Right renal cortex interstitium (tissue), 3 donors: ENCODE results near the gene MIB2. TPM values are rescaled to one million over a fixed set of nuclear protein-coding genes. Genes with fewer than 3 reads are reported as not detected.

Experiments
- DNase-seq, 3 donors: peaks; one replicate each; pipeline ENCODE4 v3.0.0-alpha.2; 2013; ENCODE audit warnings: low read depth in 3 of 3, low spot score in 2 of 3
- polyA plus RNA-seq, 3 donors: library from polyadenylated mRNA; unstranded; fragments of 120-200 nt; gene quantifications; one replicate each; pipeline ENCODE4 v1.2.1, GENCODE V29; 2013; ENCODE audit not compliant: insufficient read length in 3 of 3

MIB2 gene
- polyA plus RNA-seq, 3 donors, result 22.3 to 23.6 (median 22.4) TPM

DNA sequence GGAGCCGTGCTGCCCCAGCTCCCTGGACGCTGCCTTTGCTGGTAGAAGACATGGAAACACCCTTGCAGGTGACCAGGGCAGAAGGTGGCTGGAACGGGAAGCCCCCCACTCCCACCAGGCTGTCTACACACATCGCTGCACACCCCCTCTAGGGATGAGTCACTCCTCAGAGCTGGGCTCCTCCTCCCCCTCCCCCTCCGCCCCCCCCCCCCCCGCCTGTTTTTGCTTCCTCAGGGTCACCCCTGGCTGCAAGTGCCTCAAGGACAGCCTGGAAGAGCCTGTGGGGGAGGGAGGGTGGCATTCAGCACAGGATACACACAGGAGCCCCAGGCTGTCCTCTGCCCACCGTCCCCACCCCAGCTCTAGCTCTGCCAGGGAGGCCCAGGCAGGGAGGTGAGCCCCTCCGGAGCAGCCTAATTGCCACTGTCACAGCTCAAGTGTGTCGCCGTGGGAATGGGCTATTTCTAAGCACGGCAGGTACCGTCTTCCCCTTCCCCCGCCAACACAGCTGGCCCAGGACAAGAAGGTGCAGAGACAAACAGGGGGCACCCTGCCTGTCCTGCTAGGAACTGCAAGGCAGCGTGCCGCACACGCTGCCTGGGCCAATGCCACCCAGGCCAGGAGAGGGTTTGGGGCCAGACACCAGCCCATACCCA lies 17.9 kb upstream of the MIB2 start:
- DNase-seq, result no peak

DNA sequence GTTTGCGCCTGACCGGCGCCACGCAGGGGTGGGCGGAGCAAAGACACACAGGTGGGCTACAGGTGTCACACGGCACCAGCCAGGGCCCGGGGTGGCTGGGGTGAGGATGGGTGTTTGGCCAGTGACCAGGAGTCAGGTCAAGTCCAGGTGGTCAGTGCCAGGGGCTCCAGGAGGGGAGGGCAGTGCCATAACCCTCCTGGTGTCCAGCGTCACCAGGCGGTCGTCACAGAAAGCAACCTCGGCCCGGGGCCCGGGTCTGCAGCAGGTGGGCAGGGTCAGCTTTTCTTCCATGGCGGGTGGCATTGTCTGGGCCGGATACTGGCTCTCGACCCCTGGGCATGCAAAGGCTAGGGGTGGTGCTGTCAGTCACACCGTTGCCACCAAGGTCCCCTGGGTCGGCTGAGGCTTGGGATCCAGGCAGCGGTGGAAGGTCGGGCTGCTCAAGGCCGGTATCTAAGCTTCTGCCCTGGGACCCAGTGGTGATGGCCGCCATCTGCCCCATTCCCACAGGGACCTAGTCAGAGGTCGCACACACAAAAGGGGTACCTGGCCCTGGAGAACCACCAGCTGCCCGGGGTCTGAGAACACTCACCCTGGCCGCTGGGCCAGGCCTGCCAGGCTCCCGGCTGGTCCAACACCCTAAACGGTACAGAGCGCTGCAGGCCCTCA lies 17.1 kb upstream of the MIB2 start:
- DNase-seq, result no peak

DNA sequence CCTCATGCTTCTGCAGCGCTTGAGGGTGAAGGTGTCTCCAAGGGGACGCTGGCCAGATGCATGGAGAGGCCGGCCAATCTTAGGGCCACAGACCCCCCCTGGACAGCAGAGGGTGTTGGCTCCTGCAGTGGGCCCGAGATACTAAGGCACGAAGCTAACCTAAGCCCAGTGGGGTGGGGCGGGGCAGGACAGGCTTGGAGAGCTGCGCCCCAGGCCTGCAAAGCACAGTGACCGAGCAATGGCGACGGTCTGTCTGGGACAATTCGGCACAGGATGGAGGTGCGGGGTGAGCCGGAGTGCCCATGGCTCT lies 16.6 kb upstream of the MIB2 start:
- DNase-seq, result no peak

DNA sequence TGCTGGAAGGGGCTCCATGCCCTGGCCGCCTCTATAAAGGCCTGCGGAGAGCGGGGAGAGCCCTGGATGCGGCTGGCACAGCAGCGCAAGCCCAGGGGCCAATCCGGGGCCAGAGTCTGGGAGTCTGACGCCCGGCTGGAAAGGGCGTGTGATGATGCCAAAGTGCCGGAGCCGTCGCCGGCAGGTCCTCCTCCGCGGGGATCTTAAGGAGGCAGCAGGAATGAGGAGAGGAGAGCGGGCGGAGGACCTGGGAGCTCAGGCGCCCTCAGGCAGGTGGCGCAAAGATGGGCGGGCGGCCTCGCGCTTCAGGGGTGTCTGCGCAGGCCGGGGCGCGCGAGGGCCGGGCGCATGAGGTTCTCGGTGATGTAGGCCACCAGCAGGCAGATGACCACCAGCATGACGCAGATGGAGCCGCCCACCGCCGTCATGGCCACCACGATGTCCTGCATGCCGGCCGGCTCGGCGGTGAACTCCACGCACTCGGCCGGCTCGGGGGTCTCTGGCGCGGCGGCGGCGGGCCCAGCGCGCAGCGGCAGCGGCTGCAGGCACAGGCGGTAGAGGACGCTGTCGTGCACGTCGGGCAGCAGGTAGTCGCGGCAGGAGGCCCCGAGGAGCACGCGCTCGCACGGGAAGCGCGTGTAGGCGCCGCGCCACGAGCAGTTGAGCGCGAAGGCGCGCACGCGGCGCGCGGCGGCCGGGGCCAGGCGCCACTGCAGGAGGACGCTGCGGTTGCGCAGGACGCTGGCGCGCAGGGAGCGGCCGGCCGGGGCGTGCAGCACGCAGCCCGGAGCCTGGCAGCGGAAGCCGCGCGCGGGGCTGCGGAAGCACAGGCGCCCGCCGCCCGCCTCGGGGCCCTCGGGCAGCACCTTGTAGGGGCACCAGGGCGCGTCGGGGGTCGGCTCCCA lies 16.0 kb upstream of the MIB2 start:
- DNase-seq, result no peak

DNA sequence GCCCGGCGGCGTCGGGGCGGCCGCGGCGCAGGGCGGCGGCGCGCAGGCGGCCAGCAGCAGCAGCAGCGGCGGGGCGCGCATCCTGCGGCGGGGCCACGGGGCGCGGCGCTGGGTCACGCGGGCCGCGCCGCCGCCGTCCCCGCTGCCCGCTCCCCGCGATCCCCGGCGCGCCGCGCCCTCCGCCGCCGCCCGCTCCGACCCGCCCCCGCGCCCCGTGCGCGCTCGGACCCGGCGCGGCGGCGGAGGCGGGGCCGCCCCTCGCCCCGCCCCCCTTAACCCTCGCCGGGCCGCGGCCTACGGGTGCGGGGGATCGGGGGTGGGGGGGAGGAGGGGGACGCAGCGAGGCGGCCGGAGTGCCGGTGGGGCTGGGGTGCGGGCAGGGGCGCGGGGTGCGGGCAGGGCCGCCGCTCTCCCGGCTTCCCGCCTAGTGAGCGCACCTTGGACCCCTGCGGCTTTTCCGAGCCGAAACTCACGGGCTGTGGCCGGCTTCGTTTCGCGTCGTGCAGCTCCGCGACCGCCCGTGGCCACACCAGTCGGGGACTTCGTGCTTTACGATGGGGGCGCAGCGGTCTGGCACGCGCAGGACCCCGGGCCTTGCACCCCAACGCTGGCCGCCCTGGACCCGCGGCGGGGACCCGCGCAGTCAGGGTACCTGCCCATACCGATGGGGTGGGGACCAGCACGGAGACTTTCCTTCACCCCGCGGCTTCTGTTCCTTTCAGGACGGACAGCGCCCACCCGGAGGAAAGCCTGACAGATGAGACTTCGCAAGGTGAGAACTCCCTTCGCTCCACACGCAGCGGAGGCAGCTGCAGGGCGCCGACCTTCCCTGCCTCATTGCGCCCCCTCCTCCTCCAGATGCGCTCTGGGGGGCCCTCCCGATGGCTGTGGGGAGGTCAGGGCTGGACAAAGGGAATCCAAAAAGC lies 15.1 kb upstream of the MIB2 start, which contains the start of gene FNDC10:
TSS of gene FNDC10 (minus strand) at position 201 of the 926 bp plus-strand sequence. CDS start at position 81, 120 bp downstream.
- DNase-seq, result no peak

DNA sequence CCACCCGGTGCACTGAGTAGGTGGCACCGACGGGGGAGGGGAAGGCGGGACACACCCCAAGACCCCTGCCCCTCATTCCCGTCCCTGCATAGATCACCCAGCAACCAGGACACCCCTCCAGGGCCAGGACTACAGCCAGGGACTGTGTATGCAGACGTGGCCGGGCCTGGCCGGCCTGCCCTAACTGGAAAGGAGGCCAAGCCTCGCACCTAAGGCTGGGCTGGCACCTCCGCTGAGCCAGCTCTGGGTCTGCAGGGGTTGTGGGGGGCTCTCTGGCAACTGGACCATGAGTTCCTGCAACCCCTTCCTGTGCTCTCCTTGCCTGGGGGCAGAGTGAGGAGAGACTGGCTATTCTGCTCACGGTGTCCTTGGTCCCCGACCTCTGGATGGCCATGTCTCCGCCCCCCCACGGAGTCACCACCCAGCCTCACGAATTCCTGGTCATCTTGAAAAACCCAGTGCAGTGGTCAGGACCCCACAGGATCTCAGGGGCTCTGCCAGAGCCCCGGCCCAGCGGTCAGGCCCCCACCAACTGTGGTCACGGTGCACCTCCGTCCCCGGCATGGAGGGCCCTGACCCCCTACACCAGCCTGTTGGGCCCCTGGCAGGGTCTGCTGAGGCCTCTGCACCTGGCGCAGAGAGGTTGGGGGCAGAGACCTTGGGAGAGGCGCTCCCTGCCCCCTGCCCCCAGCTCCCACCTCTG lies 14.3 kb upstream of the MIB2 start:
- no peak for DNase-seq

DNA sequence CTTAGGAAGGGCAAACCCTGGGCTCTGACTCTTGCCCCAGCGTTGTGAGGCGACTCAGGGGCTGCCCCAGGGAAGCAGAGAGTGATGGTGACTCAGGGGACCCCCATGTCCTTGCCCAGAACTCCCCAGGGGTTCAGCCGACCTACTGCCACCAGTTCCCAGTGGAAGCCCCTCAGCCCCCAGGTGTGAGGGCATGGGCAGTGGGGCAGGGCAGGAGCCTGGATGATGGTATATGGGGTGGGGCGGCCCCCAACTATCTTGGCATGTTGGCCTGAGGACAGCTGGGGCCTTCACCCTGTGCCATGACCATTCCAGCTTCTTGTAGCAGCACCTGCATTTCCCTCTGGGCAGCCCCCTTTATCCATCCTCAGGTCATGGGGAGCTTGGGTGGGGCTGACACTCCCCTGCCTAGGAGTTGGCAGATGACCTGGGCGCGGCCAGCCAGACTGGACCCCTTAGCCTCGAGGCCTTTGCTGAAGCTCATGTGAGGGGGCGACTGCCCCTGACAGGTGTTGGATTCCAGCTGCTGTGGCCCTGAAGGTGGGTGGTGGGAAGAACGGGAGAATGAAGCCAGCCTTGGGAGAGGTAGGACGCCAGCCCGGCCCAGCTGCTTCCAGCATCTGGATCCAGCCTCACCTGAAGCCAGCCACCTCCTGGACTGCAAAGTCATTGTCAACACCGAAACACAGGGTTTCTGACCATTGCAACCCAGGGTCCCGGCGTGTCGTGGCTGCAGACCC lies 13.6 kb upstream of the MIB2 start:
- DNase-seq, result no peak

DNA sequence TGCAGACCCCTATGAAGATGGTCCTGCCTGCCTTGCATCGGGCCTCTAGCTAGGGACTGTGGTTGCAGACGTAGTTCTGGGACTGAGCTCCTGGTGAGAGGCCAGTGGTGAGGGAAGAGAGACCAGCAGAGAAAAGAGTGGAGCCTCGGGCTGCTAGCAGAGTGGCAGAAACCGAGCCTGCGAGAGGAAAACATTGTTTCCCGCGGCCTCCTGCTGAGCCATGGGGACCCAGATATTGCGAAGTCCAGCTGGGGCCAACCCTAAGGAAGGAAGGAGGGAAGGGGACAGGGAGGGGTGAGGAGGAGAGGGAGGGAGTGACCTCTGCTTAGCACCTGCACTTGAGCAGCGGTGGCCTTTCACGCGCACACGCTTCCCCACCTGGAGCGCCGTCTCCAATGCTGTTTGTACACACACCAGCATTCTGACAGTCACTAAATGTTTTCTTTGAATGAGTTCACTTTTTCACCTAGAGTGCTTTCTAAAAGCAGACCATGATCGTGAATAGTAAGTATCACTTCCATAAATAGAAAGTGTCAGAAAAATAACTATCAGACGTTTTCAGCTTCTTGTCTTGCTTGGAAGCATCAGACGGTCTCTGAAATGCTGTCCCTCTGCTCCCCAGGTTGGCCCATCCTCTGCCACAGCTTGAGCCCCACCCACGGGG lies 12.9 kb upstream of the MIB2 start:
- no peak for DNase-seq

DNA sequence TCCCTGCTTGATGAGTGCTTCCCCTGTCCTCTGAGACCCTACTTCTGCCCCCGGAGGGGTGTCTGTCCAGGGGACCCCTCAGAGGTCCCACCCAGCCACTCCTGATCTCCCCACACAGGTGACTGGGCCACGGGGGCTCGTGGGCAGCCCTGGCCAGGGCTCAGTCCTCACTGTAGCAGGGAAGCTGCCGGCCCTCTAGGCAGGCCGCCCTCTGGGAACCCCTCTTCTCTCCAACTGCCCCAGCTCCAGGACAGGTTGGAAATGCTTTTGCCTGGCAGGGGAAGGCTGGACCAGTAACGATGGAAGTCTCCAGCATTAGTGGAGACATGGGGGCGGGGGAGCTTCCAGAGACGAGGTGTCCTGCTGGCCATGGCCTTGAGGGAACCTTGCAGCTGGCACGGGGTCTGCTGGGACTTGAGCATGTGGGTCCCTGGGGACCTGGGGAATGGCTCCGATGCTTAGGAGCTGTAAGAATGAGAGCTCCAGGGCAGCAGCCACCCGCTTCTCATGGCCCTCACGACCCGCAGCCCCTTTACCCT lies 12.3 kb upstream of the MIB2 start:
- DNase-seq, result no peak

DNA sequence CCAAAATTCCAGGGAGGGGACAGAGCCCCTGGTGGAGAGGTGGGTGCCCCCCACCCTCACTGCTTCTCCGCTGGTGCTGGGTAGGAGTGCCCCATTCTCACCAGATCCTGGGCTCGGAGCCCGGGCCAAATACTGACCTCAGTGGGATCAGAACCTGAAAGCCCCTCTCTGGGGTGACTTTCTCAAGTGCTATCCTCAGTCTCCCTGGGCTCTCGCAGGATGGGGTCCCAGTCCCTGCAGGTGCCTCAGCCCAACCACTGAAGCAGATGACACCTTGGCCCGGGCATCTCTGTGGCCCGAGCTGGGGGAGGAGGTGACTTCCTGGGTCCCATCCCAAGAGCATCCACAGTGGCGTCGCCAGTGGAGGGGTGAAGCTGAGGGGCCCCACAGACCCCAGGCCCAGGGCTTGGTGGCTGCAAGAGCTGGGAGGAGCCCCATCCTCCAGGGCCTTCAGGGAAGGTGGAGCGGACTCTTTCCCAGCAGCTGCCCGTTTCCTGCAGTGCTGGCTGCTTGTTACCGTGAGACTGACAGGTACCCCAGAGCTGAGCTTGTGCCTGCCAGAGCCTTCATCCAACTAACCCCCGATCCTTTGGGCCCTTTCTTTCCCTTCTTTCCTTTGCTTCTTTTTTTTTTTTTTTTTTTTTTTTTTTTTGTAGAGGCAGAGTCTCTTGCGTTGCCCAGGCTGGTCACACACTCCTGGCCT lies 11.5 kb upstream of the MIB2 start:
- no peak for DNase-seq

DNA sequence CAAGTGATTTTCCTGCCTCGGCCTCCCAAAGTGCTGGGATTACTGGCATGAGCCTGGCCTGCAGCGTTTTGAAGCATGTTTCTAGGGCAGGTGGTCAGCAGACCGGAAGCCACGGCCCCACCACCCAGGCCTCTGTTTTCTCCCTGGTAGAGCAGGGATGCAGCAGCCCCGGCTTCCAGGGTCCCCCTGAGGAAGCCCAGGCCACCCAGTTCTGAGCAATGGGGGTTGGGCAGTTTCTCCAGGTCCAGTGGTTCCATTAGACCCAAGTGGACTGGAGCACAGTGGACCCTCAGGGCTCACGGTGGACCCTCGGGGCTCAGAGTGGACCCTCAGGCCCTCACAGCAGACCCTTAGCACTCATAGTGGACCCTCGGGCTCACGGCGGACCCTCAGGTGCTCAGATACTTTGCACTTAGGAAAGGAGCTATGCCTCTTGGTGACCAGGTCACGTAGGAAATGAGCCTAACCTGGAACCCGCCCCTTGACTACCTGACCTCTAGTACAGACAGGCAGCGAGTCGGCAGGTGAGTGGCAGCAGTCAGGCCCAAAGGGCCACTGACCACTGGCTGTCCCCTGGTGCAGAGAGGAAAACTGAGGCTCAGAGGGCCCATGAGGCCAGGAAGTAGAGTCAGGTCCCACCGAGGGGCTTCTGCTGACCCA lies 10.8 kb upstream of the MIB2 start:
- DNase-seq, result no peak

DNA sequence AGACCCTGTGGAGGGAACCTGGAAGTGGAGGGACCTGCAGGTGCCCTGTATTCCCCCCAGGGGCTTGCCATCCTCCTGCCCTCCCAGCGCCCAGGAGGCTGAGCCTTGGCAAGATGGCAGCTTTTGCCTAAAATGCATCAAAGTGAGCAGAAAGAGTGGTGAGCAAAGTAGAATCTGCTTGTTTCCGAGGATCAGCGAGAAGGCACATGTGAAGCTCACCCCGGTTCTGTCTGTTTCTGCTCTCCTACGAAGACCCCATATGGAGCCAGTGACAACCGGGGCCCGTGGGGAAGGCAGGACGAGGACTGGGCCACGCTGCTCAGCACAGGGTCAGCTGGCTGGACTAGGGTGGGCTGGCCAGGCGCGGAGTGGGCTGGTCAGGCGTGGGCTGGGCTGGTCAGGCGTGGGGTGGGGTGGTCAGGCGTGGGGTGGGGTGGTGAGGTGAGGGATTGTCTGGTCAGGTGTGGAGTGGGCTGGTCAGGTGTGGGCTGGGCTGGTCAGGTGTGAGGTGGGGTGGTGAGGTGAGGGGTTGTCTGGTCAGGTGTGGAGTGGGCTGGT lies 10.2 kb upstream of the MIB2 start:
- no peak for DNase-seq

DNA sequence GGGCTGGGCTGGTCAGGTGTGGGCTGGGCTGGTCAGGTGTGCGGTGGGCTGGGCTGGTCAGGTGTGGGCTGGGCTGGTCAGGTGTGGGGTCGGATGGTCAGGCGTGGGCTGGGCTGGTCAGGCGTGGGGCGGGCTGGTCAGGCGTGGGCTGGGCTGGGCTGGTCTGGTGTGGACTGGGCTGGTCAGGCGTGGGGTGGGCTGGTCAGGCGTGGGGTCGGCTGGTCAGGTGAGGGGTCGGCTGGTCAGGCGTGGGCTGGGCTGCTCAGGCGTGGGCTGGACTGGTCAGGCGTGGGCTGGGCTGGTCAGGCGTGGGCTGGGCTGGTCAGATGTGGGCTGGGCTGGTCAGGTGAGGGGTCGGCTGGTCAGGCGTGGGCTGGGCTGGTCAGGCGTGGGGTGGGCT lies 9.6 kb upstream of the MIB2 start:
- no peak for DNase-seq

DNA sequence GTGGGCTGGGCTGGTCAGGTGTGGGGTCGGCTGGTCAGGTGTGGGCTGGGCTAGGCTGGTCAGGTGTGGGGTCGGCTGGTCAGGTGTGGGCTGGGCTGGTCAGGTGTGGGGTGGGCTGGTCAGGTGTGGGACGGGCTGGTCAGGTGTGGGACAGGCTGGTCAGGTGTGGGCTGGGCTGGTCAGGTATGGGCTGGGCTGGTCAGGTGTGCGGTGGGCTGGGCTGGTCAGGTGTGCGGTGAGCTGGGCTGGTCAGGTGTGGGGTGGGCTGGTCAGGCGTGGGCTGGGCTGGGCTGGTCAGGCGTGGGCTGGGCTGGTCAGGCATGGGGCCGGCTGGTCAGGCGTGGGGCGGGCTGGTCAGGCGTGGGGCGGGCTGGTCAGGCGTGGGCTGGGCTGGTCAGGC lies 9.1 kb upstream of the MIB2 start:
- no peak for DNase-seq

DNA sequence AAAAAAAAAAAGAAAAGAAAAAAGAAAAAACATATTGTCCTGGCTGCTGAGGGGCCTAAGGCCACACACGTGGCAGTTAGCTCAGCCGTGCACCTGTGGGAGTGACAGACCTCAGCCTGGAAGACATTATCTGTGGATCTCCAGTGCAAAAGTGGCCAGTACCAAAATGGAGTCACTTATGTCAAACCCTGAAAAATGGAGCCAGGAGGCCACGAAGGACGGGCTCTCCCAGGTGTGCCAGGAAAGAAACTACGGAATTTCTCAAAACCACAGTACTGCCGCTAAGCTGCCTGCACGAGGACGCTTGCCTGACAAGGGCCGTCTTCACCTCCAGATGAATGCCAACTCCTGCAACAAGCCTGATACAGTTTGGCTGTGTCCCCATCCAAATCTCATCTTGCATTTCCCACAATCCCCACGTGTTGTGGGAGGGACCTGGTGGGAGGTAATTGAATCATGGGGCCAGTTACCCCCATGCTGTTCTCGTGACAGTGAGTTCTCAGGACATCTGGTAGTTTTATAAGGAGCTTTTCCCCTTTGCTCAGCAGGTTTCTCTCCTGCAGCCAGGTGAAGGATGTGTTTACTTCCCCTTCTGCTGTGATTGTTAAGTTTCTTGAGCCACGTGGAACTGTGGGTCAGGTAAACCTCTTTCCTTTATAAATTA lies 5.3 kb upstream of the MIB2 start:
- no peak for DNase-seq

DNA sequence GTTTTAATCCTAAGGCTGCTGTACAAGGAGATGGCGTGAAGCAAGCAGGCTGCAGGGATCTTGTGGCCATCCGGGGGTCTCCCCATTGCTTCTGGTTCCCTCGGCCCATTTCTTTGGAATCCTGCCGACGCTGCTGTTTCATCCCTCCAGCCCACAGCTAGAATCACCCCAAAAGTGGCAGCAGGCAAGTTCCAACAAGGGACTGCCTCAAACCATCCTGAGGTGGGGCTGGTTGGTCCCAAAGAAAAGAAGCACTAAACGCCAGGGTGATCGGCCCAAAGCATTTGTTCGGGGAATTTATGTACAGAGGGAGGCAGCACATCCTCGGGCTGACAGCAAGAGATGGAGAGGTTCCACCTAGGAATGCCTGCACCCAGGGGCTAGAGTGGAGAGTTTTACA lies 4.5 kb upstream of the MIB2 start:
- no peak for DNase-seq

DNA sequence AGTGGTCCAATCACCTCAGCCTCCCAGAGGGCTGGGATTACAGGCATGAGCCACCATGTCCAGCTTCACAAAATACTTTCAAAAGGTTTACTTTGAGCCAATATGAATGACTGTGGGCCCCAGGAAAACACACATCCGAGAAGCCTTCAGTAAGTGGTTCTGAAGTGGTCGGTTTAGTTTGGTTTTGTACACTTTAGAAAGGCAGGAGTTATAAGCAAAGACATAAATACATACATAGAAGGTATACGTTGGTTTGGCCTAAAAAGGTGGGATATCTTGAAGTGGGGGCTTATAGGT lies 3.2 kb upstream of the MIB2 start:
- DNase-seq, result no peak
